ENCODE results near the gene TMEM163.
"Not testable (repeated sequence)": the region's sequence is repeated elsewhere in the genome, so short reads cannot be mapped to it uniquely, and the experiment has no call there.

TMEM163 gene

GRCh38 chr2:134609924-134610513 is 108.8 kb downstream of the TMEM163 start:
- no peak for DNase-seq

- no peak for DNase-seq
These were observed 114.8 kb downstream of the TMEM163 start for GRCh38 chr2:134603966-134604365.

- no peak for DNase-seq
These were observed 116.1 kb downstream of the TMEM163 start for GRCh38 chr2:134602666-134603065.

- no peak for DNase-seq
These were observed 117.5 kb downstream of the TMEM163 start for GRCh38 chr2:134601264-134601663.

- DNase-seq, result no peak
These were observed 118.6 kb downstream of the TMEM163 start for GRCh38 chr2:134600208-134600607.

- no peak for DNase-seq
These were observed 119.6 kb downstream of the TMEM163 start for GRCh38 chr2:134599236-134599635.

GRCh38 chr2:134594399-134594798 is 124.4 kb downstream of the TMEM163 start:
- no peak for DNase-seq

GRCh38 chr2:134593519-134593918 is 125.3 kb downstream of the TMEM163 start:
- DNase-seq, result no peak

GRCh38 chr2:134592377-134592776 is 126.4 kb downstream of the TMEM163 start:
- no peak for DNase-seq

GRCh38 chr2:134591526-134591925 is 127.3 kb downstream of the TMEM163 start:
- DNase-seq, result no peak

- DNase-seq, result no peak
These were observed 128.1 kb downstream of the TMEM163 start for GRCh38 chr2:134590679-134591078.

- not testable (repeated sequence) for DNase-seq
These were observed 129.4 kb downstream of the TMEM163 start for GRCh38 chr2:134589171-134590083.

- no peak for DNase-seq
These were observed 130.2 kb downstream of the TMEM163 start for GRCh38 chr2:134588556-134588955.

- no peak for DNase-seq
These were observed 132.4 kb downstream of the TMEM163 start for GRCh38 chr2:134586326-134586965.

GRCh38 chr2:134583997-134584520 is 134.7 kb downstream of the TMEM163 start:
- DNase-seq, result no peak

GRCh38 chr2:134583462-134583861 is 135.3 kb downstream of the TMEM163 start:
- DNase-seq, result no peak

GRCh38 chr2:134582547-134582899 is 136.3 kb downstream of the TMEM163 start:
- DNase-seq, result no peak

- no peak for DNase-seq
These were observed 136.8 kb downstream of the TMEM163 start for GRCh38 chr2:134581877-134582546.

- no peak for DNase-seq
These were observed 140.5 kb downstream of the TMEM163 start for GRCh38 chr2:134578316-134578715.

- no peak for DNase-seq
These were observed 142.3 kb downstream of the TMEM163 start for GRCh38 chr2:134576478-134576877.

- DNase-seq, result no peak
These were observed 142.9 kb downstream of the TMEM163 start for GRCh38 chr2:134575888-134576287.

GRCh38 chr2:134574611-134575330 is 144.0 kb downstream of the TMEM163 start:
- no peak for DNase-seq

Measured in islet precursor cell (in vitro differentiated cells).